ENCODE data around the gene TUBB8B.
"Not testable (repeated sequence)": the region's sequence is repeated elsewhere in the genome, so short reads cannot be mapped to it uniquely, and the experiment has no call there.

GRCh38 chr18:96767-97131 lies 47.3 kb upstream of the TUBB8B start:
- TF ChIP-seq CTCF (IDR thresholded peaks at IDR 0.05): peak; percentile 62
- TF ChIP-seq EZH2 (IDR thresholded peaks at IDR 0.05; ENCODE audit: borderline replicate concordance, insufficient read depth, low read depth, low read length, poor library complexity, severe bottlenecking): not testable (repeated sequence)

Measured in B cell (primary cell).